HG03442 (cell line): ENCODE results near the gene AOPEP.
"Not testable (repeated sequence)": the region's sequence is repeated elsewhere in the genome, so short reads cannot be mapped to it uniquely, and the experiment has no call there.

Experiments
- ATAC-seq: cut with Tn5 transposase; IDR thresholded peaks from one replicate; pipeline ENCODE4 v1.9.1; 2021; ENCODE audit warnings: mild to moderate bottlenecking, moderate library complexity; ENCODE audit not compliant: unreplicated experiment

AOPEP gene

DNA sequence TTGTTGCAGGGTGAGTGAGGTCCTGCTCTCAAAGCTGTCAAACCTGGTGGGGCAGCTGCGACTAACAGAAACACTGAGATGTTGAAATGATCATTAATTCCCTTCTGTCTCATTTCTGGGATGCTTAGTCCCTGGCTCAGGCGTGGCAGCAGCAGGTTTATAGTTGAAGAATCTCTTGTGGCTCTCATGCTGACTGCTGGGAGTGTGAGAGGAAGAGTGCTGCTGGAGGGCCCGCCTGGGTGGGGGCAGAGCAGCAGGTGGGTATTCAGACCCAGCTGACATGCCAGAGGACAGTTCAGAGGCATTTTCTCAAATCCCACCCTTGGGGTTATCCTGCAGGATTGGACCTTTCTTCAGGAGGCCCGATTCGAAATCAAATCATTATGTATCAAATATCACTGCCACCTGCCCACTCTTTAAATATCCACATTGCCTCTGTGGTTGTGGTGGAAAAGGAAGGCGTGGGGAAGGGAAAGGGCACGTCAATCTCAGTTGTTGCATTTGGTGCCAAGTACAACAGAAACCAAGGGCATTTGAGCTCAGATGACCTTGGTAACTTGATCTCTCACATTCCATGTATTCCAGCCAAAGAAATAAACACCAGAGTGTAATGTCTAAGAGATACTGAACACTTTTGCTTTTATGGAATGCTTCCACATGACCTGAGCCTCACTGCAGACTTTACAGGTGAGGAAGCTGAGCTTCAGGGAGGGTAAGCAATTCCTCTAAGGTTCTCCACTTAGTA lies 224.3 kb downstream of the AOPEP start:
- no peak for ATAC-seq

DNA sequence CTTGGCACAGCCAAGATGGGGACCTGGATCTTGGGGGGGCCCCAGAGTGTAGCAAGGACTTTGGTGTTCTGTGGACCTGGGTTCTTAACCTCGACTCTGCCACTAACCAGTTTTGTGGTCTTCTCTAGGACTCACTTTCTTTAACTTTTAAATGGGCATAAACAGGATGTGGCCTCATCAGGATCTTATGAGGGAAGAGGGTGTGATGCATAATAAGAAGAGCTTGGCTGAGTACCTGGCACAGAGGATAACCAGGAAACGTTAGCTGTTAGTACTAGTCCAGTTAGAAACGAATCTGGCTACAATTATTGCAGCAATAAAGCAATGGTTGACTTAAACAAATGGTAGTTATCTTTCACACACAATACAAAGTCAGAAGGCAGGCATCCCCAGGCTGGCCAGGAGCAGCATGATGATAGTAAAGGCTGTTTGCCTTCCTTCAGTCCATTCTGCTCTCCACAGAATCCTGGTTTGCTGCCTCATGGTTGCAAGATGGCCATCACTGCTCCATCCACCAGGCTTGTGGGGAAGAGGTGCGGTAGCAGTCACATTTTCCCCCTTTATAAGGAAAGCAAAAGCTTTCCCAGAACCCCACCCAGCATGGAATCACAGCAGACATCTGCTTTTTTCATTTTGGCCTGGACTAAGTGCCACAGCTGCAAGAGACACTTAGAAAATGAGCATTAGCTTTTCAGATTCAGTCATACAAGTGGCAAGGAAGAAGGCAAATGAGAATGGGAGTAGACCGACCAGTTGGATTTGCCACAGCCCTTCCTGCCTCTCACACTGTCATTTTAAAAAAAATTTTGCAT lies 225.0 kb downstream of the AOPEP start:
- no peak for ATAC-seq

DNA sequence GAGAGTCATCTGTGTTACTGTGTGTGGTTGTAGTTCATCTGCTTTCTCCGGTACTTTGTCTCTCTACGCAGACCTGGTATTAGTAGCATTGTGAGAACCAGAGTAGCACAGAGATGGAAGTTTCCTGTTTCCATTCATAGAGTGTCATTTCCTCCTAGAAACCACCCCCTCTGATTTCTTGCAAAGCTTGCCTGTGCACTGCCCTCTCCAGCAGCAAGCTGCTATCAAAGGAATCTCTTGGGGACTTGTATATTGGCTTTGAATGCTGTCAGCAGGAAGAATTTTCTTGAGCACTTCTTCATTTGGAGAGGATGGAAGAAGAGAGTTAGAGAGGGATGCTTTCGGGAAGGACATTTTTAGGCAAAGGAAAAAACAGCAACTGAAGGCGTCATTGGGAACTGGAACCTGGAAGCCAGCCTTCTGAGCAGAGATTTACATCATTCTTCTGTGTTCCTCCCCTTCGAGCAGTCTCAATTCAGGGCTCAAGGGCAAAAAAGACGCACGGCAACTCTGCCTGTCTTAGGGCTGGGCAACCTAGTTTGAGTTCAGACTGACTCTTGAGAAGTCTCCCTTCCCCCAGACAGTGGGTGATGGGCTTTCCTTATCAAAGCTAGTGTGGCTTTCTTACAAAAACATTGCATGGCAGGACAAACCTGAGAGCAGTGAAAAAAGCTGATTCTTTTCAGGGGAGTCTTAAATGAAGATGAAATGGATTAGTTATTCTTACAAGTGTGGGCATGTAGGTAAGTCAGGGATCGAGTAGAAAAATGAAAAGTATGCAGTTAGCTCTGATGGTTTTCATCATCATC lies 226.3 kb downstream of the AOPEP start:
- peak; percentile 89 for ATAC-seq

DNA sequence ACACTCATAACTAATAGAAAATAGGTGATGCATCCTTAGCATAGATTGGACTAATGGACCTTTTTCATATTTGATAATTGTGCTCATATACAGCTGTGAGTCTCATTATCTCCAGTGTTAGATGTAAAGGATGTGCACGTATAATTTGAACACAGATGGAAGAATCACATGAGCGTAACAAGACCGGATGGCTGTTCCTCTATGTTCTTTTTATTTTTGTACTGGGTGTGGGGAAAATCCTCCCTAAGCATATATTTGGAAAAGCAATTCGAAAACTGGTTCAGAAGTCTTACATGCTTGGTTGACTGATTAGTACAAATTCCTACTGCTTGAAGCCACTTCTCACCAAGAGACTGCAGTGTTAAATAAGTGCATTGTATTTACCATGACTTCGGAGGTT lies 230.2 kb downstream of the AOPEP start:
- ATAC-seq: no peak

DNA sequence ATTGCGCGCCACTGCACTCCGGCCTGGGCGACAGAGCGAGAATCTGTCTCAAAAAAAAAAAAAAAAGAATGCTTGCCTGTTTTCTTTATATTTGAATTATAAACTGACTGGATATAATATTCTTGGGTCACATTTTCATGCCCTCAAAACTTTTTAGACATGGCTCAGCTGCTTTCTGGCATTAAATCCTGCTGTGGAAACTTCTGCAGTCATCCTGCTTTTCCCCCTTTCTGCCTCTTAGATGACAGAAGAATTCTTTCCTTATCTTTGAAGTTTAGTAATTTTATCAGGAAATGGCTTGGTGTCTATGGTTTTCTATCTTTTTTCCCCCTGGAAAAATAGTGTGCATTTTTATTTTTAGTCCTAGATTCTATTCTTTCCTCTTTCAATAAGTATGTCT lies 234.5 kb downstream of the AOPEP start:
- no peak for ATAC-seq

DNA sequence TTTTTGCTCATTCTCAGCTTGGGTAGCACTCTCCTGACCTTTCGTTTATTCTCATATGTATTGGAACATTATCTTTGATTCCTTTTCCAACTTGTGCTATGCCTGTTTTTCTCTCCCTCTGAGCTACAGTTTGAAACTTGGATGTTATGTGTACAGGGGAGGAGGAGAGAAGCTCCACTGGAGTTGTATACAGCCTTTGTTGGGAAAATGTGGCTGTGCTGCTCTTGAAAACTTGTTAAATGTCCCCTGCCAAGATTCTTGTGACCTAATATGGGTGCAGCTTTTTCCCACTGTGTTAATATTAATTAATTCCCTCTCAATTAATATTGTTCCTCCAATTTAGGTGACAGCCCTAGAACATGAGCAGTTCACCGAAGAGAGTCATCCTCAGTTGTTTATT lies 235.4 kb downstream of the AOPEP start:
- ATAC-seq: no peak

DNA sequence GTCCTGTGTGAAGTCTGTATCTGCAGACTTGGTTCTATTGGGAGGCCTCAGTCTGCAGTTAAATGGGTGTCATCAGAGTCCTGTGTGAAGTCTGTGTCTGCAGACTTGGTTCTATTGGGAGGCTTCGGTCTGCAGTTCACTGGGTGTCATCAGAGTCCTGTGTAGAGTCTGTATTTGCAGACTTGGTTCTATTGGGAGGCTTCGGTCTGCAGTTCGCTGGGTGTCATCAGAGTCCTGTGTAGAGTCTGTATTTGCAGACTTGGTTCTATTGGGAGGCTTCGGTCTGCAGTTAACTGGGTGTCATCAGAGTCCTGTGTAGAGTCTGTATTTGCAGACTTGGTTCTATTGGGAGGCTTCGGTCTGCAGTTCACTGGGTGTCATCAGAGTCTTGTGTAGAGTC lies 239.1 kb downstream of the AOPEP start:
- ATAC-seq: not testable (repeated sequence)

DNA sequence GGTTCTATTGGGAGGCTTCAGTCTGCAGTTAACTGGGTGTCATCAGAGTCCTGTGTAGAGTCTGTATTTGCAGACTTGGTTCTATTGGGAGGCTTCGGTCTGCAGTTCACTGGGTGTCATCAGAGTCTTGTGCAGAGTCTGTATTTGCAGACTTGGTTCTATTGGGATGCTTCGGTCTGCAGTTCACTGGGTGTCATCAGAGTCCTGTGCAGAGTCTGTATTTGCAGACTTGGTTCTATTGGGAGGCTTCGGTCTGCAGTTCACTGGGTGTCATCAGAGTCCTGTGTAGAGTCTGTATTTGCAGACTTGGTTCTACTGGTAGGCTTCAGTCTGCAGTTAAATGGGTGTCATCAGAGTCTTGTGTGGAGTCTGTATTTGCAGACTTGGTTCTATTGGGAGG lies 239.5 kb downstream of the AOPEP start:
- ATAC-seq: not testable (repeated sequence)

DNA sequence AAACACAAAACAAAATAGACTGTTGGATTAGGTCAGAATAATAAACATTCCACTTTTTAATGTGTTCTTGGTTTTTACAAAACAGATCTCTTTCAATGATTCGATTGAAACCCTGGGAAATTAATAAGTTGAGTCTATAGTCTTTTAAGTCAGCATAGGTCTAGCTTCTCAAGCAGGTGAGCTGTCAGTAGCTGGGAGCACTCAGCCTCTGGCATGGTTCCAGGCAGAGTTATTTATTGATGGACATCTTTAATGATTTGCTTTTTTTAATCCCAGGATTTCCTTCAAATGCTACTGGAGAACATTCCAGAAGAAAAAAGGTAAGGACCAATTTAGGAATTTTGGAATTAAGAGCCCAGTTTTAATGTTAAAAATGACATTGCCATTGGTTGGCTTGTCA lies 241.0 kb downstream of the AOPEP start:
- ATAC-seq: no peak

DNA sequence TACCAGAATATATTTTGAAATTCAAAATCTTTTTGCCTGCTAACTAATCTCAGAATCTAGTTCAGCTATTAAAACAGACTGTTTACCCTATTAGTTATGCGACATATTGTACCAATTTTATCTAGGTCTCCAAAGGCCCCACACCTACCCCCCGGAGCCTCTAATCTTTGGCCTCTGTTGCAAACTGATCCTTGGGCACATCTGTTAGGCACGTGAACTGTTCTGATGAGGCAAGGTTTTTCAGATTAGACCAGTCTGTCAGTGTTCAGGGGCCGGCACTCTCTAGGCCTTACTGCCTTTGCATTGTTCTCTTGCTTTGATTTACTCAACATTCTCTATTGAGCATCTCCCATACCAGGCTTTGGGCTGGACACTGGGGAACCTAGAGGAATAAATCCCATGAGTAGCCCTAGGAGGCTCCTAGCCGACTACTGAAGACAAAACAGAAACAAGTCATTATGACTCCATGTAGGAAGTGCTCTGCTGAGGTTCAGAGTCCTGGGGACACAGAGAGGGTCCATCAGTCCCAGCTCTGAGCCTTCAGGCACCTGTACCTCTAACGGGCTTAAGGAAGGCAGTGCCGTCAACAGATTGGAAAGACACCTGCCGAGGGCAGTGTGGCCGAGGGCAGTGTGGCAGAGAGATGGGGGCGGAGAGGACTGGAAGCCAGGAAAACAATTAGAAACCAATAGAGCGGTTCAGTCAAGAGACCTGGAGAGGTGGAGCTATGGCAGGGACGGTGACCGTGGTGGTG lies 245.1 kb downstream of the AOPEP start:
- ATAC-seq: no peak

DNA sequence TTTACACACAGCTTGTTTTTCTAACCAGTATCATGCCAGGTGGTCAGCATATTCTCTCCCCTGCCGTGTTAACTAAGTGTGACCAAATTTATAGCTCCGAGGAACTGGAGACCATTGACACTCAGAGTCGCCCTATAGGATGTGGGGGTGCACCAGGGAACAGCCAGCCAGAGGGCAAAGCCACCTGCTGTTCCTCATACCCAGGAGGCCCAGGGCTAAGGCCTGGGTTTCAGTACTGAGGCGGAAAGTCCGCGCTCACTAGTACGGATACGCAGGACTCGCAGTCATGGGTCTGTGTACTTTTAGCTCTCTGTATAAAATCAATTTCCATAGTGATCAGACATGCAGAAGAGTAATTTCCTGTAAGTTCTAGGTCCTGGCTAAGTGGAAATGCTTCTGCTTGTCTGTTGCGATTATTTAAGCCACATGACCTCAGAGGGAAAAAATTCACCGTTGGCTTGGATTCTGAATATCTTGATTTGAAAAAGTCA lies 247.0 kb downstream of the AOPEP start:
- no peak for ATAC-seq

DNA sequence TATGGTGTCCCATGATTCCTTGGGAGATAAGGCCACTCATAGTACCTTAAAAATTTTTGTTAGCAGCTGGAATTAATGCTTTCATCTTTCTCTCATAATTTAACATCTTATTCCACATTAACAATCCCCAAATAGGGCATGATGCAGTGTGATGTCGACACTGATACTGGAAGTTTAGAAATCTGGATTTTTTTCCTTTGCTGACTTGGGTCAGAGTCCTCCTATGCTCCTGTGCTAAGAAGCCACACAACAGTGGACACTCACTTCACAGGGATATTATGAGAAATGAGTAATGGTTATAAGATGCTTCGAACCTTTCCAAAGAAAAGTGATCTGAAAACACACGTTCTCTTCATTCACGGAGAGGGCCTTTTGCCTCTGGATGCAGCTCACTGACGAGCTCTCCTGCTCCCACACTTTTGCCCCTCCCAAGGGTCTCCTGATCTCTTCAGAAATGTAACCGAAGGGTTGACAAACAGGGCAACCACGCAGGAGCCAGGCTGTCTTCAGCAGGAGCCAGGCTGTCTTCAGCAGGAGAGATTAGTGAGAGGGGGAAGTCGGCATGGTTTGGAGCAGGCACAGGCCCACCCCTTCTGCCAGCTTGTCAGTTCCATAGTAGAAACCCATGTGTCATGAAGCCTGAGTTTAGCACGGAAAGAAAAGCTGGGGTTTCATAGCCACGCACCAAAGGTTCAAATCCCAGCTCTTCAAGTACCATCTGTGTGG lies 247.8 kb downstream of the AOPEP start:
- ATAC-seq: no peak

DNA sequence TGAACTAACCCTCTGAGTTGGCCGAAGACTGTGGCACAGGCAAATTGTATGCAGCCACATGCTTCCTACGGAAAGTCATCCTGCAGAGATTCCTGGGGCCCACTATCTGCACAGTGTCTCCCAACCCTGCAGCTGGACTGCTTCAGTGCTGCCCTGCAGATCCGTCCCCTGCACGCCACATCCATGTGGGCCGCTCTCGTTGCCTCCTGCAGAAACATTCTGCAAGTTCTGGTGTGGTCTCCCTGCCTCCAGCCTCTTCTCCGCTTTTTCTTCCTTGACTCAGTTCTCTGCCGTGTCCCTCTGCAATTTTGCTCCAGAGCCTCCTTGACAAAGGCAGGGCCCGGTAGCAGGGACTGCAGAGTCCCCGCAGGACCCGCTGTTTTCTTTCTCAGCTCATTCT lies 249.0 kb downstream of the AOPEP start:
- no peak for ATAC-seq

DNA sequence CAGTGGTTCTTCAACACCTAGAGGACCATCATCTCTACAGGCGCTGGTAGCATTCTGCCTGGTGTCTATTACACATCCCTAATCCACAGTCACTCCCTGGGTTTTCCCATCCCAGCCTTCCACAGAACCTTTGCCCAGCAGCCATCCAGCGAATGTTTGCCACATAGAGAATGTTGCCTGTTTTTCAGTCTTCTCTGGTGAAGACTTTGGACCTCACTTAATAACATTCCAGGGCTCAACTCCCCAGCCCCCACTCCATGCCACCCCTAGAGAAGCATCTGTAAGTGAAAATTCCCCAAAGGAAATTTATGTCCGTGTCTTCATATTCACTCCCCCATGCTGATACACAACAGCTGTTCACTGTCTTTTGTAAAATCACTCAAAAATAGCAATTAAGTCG lies 249.6 kb downstream of the AOPEP start:
- no peak for ATAC-seq

DNA sequence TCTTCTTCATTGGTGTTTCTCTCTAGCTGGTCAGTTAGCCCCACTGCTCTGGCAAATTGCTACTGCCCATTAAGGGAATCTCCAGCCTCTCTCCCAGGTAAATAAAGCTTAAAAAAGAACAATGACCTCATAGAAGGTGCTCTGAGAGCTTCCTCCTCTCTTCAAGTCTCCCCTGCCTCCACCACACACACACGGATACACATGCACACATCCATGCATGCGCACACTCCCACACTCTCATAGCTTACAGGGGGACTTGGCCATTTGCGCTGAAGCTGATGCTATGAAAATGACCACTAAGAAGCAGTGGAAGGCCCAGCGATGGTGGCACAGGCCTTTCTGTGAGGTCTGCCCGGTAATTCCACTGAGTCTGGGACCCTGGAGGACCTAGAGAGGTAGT lies 250.9 kb downstream of the AOPEP start:
- ATAC-seq: no peak

DNA sequence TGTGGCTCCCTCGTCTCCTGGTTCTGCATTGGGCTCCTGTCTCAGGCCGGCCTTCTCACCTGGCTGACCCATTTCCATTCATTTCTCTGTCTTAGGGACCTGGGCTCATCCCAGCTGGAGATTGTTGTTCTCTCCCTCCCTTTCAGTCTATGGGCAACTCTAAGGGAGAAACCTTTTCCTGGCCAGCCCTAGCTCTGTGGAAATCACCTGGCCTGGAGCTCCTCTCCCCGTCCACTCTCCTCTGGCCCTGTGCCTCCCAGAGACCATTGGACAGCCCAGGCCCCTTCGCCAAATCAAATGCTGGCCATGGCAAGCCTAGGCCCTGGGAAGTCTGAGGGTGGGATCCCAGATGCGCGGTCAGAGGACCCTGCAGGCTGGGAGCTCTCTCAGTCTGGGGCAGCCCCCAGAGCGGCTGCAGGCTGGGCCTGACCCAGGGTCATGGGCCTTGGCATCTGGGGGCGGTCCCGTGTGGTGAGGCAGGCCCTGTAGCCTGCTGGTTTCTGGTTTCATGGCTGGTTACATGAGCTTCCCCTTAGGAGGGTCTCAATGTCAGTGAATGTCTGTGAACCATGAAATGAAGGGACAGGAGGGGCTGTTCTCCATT lies 253.5 kb downstream of the AOPEP start:
- ATAC-seq: no peak

DNA sequence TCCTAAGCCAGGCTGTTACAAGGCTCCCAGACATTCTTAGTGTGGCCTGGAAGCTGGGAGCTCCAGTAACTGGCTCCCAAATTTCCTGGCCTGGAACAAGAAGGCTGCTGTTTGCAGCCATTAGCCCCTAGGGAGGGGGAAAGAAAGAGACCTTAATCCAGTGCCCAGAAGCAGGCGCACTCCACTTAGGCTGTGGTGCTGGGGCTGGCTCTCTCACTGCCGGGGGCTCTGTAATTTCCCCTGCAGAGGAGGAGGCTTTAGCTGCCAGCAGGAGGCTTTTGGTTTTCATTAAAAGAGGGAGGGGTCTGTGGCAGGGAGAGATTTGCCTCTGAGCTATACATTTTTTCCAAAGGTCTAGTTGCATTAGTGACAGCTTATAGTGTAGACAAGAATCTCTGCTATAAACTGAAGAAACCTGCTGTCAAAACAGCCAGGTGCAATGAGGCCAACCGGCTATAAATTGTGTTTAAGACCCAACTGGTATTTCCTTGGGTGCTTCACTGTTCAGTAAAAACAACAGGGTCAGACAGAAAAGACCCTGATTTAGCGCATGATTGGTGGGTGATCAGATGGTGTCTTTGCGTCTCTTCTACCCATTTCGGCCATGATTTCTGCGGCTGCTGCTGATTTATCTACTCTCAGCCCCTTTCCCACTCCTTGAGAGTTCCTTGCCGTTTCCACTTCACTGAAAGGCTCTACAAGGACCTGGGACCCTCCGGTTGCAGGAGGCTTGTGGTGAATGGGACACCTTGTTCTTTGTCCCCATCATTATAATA lies 254.6 kb downstream of the AOPEP start:
- no peak for ATAC-seq

DNA sequence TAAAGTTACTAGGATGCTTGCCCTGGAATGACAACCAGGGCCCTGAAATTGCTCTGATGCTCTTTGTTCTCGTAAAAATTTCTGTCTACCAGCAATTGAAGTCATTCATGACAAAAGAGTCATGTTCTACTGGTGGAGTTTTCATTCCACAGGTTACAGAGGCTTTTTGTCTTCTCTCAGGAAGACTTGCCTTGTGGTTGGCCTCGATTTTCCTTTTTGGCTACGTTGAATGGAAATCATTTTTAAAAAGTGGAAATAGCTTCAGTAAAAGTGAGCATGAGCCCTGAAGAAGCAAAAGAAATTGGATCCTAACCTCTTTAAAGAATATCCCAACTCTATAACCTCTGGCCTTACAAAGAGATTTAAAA lies 255.2 kb downstream of the AOPEP start:
- ATAC-seq: no peak

DNA sequence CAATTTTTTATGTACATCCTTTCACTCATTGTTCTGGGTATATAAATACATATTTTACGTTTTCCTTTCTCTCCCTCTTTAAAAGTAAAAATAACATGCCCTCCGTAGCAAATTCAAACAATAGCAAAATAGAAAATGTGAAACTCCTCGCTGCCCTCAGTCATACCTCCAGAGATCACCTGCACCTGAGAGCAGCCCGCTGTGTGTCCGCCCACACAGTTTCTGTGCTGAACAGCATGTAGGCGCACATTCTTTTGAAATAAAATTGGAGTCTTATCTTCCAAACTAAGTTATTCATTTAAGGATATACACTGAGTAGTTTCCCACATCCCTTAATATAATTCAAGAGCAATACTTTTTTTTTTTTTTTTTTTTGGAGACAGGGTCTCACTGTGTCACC lies 255.7 kb downstream of the AOPEP start:
- no peak for ATAC-seq
